HG03045 (cell line): ENCODE results near the gene APOL4.
"Not testable (repeated sequence)": the region's sequence is repeated elsewhere in the genome, so short reads cannot be mapped to it uniquely, and the experiment has no call there.

Experiments used
- ATAC-seq: cut with Tn5 transposase; IDR thresholded peaks from one replicate; pipeline ENCODE4 v1.9.1; 2021; ENCODE audit warnings: mild to moderate bottlenecking, moderate library complexity; ENCODE audit not compliant: unreplicated experiment

APOL4 gene

DNA sequence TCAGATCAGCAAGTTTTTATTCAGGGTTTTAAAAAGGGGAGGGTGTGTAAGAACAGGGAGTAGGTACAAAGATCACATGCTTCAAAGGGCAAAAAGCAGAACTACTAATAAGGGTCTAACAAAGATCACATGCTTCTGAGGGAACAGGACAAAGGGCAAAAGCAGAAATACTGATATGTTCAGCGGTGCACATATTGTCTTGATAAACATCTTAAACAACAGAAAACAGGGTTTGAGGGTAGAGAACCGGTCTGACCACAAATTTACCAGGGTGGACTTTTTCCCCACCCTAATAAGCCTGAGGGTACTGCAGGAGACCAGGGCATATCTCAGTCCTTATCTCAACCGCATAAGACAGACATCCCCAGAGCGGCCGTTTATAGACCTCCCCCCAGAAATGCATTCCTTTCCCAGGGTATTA, 7.9 kb upstream of the APOL4 start:
- ATAC-seq, result not testable (repeated sequence)

DNA sequence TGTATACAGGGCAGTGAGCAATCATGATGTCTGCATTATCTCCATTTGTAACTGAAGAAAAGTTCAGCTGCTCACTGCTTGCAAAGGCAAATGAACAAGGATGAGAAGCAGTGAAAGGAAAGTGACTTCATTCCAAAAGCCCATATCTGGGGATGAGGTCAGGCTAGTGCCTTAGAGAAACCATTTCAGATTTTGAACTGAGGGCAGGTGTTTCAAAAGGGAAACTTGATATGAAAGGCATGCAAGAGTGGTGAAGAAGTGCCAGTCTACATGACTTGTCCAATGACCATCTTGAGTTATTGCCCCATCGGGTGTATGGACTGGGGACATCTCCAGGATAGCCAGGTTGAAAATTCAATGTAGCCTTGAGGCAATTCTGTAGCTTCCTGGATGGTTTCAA, 7.3 kb upstream of the APOL4 start:
- no peak for ATAC-seq

DNA sequence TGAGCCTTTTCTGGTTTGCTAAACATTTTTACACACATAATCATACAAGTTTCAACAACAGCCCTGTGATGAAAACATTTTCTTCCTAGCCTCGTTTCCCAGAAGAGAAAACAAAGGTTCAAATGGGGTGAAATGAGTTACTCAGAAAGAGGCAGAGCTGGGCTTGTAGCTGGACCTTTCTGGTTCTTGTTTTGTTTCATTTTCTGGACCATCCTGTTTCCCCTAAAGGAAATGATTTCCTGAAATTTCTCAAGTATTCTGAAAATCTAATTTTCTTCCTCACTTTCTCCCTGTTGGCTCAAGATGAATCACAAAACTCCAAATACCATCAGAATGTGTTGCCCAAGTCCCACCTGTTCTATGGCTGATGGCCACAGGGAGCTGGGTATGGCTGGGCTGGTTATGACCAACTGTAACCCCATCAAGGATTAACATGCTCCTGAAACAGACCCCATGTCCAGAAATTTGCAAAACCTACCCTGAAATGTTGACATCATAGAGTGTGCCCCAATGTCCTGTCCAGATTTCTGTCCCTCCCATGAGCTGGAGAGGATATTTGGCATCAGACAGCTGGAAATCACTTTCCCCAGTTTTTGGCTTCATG, 6.7 kb upstream of the APOL4 start:
- ATAC-seq, result no peak

DNA sequence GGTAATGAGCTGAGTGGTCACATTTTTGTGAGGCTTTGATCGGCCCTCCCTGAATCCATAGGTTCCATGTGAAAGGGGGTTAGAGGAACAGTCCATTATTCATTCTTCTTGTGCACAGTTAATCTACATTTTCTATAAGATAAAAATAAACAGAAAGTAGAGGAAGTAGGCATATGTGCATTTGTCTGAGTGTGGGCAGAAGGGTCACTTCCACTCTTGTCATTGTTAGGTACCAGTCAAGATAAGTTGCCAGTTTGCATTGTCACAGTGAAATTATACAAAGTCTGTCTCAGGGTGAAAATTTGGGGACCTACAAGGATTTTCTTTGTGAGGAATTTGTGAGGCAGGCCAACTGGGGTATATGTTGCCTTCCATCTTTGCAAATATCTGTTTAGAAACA, 4.6 kb upstream of the APOL4 start:
- ATAC-seq, result no peak

DNA sequence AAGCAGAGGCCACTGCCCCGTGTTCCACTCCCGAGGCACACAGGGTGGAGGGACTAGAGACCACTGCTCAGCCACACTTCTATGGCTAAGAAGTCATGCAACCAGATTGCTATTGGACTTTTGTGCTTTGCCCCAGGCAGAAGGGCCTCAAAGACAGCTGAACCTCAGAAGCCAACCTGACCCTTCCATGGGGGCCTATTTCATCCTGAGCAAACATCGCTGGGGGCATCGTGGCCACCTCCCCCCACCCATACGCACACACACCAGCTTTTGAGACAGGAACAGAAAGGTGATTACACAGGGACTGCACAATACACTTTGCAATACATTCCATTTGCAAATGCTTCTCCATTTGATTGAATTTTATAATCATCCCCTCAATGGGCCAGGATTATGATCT, 4.0 kb upstream of the APOL4 start:
- ATAC-seq, result not testable (repeated sequence)

DNA sequence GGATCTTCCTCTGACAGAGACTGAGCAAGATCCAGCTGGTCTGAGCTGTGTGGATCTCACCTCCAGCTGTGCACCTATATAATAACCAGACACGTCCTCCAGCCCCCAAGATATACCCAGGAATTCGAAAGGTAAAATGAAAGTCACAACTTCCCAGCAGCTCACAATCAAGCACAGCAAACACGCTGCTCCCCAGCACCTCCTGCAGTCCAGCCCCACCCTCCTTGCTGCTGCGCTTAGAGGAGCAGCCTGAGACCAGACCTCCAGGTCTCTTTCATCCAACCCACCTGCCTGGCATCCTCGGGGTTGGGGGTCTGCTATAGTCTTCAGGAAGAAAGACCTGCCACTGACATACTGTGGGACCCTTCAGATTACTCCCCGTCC, 3.0 kb upstream of the APOL4 start:
- ATAC-seq, result no peak

DNA sequence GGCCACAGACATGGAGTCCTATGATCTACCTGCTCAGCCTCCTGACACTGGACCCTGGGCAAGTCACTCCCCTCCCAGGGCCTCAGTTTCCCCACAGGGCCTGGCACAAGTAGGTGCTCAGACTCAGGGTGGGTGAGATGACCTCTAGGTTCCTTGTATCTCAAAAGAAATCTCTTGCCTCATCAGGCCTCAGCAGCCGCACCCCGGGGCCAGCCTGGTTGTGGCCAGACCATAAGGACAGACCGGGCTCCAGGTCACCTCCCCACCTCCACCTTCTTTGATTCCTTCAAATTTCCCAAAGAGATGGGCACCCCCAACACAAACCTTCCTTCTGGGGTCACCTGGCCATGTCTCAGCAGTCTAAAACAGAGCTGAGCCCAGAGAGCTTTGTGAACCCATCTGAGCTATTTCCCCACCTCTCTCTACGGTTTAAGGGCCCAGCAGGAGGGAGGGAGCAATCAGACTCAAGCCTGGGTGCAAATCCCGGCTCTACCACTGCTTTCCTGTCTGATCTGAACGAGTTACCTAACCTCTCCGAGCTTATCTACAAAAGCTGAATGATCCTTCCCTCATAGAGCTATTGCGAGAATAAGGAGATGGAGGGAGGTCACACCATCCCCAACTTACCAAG, 2.5 kb upstream of the APOL4 start:
- no peak for ATAC-seq

DNA sequence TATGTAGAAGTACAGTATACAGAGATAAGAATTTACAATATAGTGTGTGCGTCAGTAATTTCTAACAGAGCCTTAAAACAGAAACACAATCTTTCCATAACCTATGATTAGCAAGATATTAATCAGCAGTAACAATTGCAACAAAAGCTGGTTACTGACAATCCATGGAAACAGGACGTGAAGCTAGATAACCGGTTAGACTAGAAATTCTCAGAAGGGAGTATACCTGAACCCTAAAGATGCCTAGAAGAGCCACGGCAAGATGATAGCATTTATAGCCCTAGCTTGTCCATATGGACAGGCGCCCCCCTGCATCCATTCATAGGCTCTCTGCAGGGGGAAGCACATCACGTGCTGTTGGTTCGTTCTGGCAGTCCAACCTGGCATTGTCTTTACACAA, 1.8 kb upstream of the APOL4 start:
- not testable (repeated sequence) for ATAC-seq

DNA sequence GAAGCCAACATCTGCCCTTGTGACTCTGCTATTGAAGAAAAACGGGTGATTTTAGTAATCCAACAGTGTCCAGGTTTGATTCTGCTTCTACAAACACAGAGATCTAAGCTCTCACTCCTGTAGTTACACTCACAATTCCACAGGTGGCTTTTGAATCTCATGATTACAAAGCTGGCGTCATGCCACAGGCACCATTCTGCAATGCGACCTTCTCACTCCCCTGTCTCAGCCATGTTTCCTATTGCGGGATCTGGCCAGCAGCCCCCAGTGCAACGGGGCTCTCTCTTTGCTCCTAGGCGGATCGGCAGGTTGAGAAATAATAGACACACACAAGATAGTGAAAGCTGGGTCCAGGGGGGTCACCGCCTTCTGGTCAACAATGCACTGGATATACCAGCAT, 1.3 kb upstream of the APOL4 start:
- ATAC-seq, result not testable (repeated sequence)

DNA sequence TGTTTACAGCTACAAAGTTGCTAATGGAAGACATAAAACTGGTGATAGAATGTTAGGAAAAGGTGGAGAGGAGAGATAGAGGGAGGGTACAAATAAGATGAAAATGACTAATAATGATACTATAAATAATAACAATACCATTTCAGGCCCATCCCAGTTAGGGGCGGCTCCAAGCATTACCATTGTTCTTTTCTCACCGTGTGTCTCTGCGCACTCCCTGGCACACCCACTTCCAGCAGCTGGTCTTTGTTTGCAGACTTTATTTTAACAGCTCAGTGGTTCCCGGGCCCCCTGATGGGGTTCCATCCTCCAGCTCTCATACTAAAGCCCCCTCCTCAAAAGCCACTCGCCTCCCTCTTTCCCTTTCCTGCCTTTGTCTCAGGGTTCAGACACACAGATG, 584 bp downstream of the APOL4 start:
- ATAC-seq, result not testable (repeated sequence)

DNA sequence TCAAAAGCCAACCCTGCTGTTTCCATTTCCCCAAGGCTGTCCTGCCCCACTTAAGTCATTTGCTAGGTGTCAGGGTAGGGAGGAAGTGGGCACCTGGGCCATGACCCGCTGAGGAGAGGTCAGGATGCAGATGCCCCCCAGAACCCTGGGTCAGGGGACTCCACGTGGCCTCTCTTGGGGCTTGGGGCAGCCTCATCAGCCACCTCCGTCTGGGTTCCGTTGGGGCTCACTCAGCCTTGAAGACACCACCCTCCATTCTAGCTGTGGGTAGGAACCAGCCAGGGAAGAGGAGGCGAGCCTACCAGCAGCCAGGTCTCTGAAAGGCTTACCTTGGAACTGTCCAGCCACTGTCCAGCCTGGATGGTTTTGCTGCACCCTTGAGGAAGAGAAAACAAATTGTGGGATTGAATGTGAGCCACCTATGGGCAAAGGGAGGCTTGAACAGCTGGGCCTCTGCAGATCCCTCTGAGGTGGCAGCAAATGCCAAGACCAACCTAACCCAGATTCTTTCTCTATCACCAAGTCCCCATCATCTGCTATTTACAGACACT, 2.5 kb downstream of the APOL4 start:
- ATAC-seq, result no peak

DNA sequence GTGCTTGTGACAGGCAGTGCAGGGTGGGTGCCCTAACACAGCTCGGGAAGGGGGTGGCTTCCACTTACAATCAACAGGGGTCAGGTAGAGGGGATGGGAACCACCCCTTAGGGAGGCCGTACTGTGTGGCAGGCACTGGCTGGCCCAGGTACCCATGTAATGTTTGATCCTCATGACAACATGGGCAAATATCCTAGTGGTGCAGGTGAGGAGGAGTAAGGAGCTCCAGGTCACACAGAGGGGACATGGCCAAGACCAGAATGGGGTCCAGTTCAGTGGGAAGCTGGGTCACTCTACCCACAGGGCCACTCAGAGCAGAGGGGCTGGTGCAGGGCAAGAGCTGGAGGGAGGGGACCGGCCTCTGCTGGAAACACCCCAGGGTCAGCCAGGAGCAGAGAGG, 3.1 kb downstream of the APOL4 start:
- ATAC-seq, result no peak

DNA sequence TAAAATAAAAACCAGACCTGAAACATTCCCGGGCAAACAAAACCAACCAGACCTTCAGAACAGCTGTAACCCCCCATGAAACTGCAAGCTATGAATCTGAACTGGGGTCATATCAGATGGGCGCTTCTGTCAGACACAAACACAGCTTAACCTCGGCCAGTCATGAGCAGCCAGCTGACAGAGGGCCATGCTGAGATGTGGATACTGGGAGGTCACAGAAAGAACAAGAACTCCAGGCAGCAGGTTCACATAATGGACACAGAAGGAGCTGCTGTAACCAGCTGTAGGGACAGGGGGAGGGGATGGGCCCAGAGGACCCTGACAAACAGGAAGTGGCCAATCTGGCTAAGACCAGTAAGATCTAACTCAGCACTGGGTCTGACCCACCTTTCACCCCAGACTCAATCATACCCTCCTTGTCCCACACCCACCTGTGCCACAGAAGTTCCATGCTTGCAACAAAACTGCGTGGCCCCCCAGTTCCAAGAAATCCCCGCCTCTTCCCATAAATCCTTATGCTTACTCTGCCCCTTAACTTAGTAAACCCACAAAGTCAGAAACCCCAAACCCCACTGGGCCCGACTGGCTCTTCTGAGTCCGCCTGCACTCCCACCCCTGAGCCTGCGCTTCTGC, 4.0 kb downstream of the APOL4 start:
- ATAC-seq, result no peak

DNA sequence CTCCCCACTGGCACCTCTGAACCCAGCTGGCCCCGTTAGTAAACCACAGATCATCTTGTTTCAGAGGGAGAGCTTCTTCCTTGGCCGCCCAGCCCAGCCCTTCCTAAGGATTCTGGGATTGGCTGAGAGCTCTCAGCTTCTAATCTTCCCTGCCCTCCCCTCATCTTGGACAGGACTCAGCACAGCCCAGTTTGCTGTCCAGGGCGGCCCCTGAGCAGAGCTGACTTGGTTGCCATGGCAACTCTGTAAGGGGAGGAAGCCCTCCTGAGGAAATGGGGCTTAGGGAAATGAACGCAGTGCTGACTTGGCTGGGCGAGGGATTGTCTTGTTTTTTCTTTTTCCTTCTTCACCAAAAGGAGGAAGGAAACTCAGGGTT, 4.6 kb downstream of the APOL4 start:
- ATAC-seq, result no peak

DNA sequence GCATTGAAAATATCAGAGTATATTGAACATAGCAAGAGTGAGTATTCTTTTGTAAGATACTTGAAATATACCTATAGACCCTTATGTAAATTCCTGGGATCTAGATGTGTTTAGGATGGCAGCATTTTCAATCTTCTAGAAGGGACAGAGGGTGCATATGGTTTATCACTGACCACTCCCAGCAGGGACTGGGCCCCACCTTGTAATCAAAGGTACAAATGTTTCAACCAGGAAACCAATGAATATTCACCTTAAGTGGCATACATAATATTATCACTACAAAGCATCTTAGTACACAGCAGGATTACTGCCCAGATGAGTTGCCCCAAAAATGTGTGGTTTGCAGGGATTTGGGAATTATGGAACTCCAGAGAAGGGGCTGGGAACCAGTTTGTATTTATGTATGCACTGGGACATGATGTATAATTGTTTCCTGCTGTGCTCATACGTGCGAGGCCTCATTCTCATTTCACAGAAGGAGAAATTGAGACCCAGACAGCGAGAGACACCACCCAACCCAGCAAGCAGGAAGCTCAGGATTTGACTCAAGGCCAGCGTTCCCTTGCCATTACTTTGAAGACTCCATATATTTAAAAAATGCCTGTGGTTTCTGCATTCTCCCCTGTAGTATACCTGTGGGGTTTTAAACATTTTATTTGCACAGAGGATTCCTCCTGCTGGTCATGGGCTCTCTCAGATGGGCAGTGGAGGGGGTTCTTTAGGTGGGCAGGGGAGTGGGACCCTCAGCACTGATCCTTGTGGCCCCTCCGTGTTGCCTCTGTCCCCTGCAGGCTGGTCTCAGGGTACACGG, 5.2 kb downstream of the APOL4 start:
- ATAC-seq, result no peak

DNA sequence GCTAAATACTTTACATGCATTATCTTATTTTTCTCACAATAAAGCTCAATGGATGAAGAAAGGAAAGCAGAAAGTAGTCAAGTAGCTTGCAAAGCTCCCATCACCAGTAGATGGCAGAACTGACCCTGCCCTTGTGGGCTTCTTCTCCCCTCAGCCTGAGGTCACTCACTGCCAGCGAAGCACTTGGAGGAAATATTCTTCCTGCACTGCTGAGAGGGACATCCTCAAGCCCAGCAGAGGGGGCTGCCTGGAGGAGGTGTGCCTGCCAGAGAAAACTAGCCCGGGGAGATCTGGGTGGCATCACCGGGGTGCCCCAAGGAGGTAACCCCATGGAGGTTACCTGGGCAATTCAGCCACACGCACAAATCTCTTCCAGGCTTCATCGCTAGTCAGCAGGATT, 6.6 kb downstream of the APOL4 start:
- no peak for ATAC-seq

DNA sequence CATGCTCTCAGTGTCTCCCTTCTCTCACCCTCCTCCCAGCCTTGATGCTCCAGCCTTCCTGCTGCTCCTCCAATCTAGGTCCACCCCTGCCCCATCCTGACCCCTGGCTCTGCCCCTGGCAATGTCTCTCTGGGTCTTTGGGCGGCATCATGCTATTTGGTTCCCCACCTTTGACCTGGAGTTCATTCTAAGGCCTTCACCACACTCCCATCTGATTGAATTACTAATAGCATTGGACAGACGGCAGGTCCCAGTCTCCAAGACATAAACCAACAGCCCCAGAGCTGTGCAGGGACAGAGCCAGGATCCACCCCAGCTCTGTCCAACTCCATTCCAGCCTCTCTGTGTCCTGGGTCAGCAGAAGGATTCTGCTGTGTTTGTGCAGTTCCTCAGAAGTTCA, 7.2 kb downstream of the APOL4 start:
- ATAC-seq, result no peak

DNA sequence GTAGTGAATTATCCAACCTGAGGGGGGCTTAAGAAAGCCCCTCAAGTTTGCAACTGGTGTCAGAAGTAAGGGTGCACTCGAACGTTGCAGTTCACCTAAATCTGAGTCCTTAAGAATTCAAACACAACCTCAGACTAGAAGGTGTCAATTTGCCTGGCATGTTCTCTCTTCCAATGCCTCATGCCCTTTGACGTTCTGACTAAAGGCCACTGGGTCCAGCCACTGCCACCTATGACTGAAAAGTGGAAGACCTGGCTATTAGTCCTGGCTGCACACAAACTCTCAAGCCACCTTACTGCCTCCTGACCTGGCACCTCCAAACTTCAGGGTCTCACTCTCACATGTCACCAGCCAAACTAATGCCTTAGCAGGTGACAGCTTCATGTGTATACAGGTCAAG, 8.0 kb downstream of the APOL4 start:
- no peak for ATAC-seq

DNA sequence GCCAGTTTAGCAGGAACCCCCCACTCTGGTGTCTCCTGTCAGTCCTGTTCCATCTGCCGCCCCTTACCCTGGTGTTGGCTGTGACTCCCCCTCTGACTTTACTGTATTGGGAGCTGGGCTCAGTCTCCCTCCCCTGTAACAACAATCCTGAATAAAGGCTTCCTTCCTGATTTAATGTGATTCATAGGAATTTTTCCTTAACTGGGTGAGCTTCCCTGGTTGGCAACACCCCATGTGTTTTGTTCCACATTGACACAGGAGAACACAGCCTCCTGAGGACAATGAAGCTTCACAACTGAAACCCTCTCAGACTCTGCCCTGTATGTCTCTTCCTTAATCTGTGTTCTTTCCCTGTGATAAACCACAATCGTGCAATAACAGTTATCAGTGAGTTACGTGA, 8.4 kb downstream of the APOL4 start:
- ATAC-seq, result no peak

DNA sequence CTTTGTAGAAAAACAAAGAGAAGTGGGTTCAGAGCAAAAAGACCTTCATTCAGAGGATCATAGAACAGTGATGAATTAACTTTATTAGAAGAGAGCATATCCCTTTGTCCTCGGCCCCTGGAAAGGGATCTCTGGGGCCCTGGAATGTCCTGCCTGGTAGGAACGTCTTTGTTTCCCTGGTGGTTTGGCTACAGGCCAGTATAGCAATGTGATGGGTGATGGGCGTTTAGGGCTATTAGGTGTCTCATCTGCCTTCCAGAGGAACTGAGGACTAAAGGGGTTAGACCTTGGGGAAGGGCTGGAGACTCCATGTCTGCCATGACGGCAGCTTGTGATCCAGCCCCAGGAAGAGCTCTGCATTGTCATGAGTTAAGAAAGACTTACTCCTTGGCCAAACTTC, 9.1 kb downstream of the APOL4 start:
- no peak for ATAC-seq

DNA sequence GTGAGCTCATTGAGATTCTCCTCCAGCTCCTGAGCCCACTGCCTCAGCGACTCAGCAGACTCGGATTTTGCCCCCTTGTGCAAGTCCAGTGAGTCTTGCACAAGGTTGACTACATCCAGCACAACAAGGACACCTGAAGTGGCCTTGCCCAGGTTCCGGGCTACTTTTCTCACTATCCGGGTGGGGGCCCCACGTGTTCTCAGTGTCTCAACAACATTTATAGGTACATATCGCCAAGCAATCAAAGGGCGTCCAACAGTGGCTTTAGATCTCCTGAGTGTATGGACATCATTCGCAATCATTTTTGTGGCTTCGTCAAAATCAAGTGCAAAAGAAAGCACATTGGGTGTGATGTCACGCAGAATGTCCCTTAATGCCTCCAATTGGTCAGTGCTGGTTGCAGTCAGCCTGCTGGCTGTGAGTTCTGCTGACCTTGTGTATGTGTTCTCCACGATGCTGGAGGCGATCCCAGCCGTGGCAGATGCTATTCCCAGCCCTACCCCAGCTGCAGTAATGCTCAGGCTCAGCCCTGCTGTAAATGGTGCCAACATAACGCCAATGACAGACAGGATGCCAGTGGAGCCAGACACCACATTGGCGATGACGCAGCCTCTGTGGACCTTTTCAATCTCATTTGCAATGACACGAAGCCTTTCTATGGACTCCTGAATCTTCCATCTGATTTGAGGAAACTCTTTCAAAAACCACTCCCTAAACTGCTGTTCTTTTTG, 10.3 kb downstream of the APOL4 start:
- no peak for ATAC-seq
